GM19395 (cell line): ENCODE results near the gene PREX1.
"Not testable (repeated sequence)": the region's sequence is repeated elsewhere in the genome, so short reads cannot be mapped to it uniquely, and the experiment has no call there.

Source experiments
- ATAC-seq: cut with Tn5 transposase; IDR thresholded peaks from one replicate; pipeline ENCODE4 v1.9.1; 2021; ENCODE audit warnings: mild to moderate bottlenecking, moderate library complexity; ENCODE audit not compliant: unreplicated experiment

Gene PREX1

GRCh38 chr20:48758206-48758820 lies 69.5 kb downstream of the PREX1 start:
- no peak for ATAC-seq

DNA sequence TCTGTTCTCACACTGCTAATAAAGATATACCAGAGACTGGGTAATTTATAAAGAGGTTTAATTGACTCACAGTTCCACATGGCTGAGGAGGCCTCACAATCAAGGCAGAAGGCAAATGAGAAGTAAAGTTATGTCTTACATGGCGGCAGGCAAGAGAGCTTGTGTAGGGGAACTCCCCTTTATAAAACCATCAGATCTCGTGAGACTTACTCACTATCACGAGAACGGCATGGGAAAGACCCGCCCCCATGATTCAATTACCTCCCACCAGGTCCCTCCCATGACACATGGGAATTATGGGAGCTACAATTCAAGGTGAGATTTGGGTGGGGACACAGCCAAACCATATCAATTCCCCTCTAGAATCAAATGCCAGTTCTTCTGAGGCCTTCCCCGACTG lies 71.0 kb downstream of the PREX1 start:
- not testable (repeated sequence) for ATAC-seq

GRCh38 chr20:48754292-48754691 lies 73.5 kb downstream of the PREX1 start:
- no peak for ATAC-seq

DNA sequence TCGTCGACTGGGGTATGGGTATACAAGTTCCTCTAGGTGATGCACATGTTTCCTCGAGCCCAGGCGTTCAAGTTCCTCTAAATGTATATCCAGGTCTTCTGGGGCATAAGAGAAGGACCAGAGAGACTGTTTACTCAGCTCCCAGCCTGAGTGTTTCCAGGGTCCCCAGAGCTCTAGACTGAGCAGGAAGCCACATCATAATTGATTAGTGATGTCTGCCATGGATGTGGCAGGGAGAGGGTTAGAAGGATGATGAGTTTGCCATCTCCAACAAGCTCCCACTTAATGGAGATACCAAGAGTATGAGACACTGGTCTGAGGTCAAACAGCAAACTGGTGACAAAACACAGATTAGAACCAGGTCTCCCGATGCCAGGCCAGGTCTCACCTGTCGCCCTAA lies 74.8 kb downstream of the PREX1 start:
- no peak for ATAC-seq

- no peak for ATAC-seq
Measured at GRCh38 chr20:48751871-48752270, 75.9 kb downstream of the PREX1 start.

- ATAC-seq = no peak
Measured at GRCh38 chr20:48750941-48751635, 76.7 kb downstream of the PREX1 start.

DNA sequence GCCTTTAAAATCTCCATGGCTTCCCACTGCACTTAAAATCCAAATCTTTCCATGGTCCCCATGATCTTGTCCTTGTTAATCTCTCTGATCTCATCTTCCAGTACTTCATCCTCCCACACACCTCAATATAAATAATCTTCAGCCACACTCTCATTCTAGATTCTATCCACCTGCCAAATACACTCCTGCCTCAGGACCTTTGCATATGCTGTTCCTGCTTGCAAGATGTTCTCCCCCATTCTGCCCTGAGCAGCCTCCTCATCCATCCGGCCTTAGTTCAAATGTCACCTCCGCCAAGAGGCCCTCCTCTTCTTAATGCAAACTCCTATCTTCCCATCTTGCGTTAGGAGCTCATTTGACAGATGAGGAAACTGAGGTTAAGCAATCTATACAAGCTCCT lies 77.4 kb downstream of the PREX1 start:
- ATAC-seq = no peak

GRCh38 chr20:48749437-48749836 lies 78.4 kb downstream of the PREX1 start:
- no peak for ATAC-seq

DNA sequence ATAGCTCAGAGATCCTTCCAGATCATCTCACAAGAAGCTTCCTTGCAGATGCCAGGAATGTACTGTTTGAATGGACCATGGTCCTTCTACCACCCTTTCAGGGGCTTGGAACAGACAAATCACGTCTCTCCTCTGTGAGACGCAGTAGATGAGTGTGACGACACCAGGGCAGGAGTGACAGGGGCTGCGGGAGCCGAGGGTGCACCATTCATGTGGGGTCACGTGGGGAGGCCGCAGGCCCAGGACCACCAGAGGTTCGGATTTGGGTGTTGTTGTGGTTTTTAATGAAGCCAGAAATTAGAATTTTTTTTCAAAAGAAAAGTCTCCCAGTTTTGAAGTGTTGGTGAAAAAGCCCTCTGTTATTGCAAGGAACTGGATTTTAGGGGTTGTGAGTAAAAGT lies 79.2 kb downstream of the PREX1 start:
- ATAC-seq = no peak

GRCh38 chr20:48747840-48748414 lies 79.9 kb downstream of the PREX1 start:
- no peak for ATAC-seq

DNA sequence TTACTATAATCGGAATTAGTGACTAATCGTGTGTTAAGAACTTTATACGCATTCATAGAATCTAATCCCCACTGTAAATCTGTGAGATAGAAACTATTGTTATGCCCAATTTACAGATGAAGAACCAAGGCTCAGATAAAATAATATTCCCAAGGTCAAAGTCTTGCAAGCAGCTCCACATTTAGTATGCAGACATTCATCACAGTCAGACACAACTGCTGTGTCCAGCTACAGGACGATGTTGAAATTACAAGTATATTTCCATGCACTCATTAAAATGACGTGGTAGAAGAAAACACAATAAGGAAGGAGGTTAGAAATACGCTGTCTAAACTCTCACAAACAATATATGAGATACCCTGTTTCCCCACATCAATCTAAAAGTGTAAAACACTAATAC lies 82.5 kb downstream of the PREX1 start:
- no peak for ATAC-seq

- ATAC-seq = no peak
Measured at GRCh38 chr20:48744515-48744914, 83.3 kb downstream of the PREX1 start.

GRCh38 chr20:48743807-48744206 lies 84.0 kb downstream of the PREX1 start:
- ATAC-seq = no peak

- ATAC-seq = no peak
Measured at GRCh38 chr20:48742912-48743680, 84.7 kb downstream of the PREX1 start.

DNA sequence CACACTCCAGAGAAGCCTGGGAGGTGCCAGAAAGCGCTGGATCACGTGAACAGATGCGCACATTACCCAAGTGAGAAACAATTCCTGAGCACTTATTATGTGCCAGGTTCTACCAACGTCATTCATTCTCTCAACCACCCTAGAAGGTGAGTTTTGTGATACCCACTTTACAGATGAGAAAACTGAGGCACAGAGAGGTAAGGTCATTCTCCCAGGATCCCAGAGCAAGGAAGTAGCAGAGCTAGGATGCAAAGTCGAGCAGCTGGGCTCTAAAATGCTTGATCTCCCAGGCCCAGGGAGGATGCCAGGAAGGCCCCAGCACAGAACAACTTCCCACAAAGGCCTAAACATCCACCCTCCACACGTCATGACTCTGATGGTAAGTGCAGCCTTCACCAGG lies 85.6 kb downstream of the PREX1 start:
- no peak for ATAC-seq

GRCh38 chr20:48741669-48742068 lies 86.1 kb downstream of the PREX1 start:
- no peak for ATAC-seq

DNA sequence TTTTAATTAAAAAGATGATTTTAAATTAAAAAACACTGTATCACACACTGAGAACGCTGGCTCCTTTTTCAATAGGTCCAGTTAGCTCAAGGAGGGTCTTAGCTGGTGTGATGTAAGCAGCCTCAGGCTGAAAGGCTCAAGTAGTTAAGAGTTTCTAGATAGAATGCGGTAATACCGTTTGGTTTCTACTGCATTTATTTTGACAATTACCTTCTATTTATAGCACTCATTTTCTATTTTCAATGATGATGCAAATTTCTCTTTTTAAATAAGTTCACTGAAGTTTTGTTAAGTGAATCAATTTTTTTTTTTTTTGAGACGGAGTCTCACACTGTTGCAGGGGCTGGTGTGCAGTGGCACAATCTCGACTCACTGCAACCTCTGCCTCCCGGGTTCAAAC lies 87.1 kb downstream of the PREX1 start:
- no peak for ATAC-seq

DNA sequence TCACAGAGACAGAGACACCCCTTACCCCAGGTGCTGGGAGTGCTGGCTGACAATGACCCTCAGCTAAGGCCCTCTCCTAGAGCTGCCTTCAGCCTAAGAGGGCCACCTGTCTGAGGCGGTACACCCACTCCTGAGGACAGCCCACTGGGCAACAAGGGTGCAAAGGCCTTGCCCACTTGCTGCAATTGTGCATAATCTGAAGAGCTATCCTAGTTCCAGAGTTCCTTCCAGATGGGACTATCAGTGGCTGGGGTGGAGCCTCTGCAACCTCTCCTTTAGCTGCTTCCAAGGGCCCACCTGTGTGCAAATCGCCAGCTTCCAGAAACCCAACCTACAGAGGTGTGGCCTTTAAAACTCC lies 87.5 kb downstream of the PREX1 start:
- ATAC-seq = no peak

DNA sequence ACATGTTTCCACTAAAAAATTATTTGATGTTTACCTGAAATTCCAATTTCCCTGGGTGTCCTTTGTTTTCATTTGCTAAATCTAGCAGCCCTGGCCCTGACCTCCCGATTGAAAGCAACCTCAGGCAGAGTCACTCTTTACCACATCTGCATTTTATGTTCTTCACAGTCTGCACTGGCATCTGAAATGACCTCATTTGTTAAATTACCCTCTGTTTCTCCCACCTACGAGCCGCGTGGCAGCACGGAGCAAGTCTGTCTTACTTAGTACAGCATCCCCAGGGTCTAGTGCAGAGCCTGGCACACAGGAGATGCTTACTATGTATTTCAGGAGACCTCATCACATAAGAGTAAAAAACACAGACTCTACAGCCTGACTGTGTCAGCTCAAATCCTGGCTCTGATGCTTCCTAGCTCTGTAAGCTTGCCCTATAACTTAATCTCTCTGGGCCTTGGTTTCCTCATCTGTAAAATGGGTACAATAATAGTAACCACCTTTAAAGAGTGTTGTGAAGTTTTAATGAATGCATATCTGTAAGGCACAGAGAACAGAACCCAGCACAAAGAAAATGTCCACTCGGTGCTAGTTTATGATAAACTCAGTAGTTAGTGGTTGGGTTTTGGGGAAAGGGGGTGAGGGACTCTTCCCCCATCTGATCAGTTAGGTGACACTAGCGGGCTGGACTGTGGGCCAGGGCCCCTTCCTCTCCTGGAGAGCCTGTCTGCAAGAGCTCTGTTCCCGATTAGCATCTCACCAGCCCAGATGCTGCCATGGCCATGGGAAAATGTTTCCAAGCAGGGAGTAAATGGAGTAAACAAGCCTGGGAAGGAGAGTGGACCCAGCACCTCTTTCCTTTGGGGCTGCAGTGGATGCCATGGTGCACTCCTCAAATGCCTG lies 88.2 kb downstream of the PREX1 start:
- no peak for ATAC-seq

DNA sequence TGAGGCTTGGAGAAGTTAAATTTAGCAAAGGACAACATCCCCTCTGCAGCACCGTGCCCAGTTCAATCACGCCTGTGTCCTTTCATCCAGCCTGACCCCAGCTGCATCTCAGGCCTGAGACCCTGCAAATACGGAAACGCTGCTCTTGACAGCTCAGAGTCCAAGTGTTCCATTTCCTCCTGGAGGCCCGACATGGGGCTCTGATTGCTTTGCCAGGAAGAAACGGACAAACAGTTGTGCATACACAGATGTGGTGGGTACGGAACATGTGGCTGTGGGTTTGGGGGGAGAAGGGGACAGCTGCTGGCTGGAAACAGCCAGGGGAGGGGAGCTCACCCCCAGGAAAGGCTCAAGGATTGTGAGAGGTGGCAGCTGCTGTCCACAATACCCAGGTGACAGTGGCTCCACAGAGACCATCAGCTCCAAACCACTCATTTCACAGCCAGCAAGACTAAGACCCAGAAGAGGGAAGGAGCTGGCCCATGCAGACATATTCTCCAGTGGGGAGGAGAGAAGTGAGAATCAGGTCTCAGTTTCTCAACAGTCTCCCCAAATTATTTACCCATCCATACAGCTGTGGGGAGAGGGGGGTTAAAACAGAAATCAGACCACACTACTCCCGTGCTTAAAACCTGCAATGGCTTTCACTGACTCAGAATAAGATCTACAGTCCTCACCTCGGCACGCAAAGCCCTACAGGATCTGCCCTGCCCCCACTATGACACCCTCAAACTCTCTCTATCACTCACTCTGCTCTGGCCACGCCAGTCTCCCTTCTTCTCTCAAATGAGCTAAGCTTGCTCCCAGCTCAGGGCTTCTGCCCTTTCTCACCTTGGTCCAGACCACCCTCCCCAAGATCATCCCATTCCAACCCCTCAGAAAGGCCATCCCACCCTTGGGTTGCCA lies 89.1 kb downstream of the PREX1 start:
- ATAC-seq = peak; percentile 82
